SKM-1 (cell line): Measurements from ENCODE around the gene TCN2.
"Not testable (repeated sequence)": the region's sequence is repeated elsewhere in the genome, so short reads cannot be mapped to it uniquely, and the experiment has no call there.

Experiments used
- DNase-seq: peaks from one replicate; lab custom pipeline; 2025; ENCODE audit not compliant: unreplicated experiment; lab: John Stamatoyannopoulos, UW

TCN2 gene

DNA sequence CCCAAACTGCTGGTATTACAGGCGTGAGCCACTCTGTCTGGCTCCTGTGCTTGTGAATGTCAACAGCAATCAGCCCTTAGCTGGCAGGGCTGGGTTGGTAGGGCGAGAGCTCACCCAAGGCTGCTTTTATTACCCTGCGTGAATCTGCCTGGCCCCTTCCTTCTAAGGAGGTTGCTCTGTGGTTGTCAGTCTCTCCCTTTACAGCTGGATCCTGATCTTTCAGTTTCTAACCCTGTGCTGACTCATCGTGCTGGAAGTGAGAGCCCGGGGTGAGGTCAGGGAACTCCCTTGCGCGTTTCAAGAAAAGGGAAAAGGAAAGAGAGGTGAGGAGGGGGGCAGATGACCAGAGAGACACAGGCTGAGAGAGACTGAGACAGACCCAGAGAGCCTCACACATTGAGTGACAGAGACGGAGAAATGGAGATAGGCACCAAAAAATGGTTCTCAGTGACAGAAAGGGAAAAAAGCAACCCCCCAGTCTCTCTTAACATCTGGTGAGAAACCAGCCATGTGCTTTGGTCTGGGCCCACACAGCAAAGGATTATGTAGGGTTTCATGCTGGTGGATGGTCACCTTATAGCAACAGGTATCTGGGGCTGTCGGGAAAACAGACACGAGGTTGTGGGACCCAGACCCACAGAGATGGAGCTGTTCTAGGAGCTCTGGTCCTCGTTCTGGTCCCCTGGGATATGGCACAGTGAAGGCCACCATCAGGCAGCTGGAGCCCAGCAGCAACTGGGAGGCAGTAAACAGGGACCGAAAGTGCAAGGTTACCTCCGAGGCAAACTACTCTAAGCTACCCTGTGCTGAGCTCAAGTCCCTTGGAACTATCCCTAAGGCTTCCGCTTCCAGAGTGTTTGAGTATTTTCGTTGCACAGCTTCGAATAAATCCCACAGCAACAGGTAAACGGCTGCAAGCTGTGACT is 2.5 kb downstream of the TCN2 start:
- DNase-seq: peak; percentile 71

DNA sequence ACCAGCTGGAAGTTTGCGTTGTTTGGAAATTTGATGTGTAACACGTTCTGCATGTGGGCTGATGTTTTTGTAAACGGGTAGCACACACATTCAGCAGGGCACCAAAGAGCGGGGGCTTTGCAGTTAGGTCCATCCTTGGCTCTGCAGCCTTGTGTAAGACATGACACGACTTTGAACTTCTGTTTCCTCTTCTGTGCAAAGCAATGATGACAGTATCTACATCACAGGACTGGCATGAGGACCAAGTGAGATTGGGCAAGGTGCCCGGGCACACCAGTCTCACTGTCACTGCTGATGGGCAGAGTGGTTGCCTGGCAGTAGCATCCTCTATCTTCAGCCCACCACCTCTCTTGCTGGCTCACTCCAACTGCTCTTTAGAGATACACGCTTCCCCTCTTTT is 3.3 kb downstream of the TCN2 start:
- no peak for DNase-seq

DNA sequence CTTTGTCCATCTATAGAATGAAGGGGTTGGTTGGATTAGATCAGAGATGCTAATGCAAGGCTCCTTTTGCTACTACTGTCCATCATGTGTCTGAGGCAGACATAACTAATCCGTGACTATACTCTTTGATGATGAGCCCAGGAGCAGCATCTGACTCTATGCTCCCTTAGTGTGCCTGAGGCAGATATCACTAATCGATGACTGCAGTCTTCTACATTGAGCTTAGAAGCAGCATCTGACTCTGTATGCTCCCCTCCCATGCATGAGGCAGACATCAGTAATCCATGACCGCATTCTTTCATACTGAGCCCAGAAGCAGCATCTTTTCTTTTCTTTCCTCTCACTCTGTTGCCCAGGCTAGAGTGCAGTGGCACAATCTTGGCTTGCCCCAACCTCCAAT is 4.2 kb downstream of the TCN2 start:
- no peak for DNase-seq

DNA sequence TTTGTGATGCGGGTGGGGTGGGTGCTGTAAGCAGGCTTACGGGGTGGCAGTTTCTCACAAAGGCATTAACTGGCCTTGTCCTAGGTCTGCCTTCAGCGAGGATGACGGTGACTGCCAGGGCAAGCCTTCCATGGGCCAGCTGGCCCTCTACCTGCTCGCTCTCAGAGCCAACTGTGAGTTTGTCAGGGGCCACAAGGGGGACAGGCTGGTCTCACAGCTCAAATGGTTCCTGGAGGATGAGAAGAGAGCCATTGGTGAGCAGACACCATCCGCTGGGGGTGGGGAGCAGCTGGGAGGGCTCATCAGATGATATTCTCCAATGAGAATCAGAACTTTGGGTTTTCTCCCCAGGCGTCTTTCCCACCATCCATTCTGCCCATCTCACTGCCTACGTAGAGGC is 5.8 kb downstream of the TCN2 start:
- DNase-seq: no peak

DNA sequence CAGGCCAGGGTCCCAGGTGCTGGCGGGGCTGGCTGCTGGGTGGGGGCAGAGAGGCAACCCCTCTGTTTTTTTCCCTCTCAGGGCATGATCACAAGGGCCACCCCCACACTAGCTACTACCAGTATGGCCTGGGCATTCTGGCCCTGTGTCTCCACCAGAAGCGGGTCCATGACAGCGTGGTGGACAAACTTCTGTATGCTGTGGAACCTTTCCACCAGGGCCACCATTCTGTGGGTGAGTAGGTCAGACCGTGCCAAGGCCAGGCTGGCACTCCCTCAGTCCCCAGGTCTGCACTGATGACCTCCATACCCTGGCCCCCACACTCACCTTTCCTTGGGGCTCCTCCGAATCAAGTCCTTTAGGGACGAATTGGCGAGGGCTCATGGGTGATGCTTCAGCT is 7.3 kb downstream of the TCN2 start:
- no peak for DNase-seq

DNA sequence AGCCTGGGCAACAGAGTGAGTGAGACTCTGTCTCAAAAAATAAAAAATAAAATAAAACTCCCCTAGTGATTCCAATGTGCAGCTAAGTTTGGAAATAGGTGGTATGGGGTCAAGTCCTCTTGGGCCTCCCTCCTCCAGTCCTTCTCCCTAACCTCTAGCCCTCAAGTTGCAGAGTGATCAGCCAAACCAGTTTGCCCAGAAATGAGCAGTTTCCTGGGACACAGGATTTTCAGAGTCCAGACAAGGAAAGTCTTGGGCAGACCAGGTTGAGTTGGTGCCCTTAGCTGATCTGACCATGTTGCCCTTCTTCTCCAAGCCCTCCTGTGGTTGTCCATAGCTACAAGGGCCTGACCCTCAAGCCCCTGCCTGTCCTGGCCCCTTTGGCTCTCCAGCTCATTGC is 7.9 kb downstream of the TCN2 start:
- no peak for DNase-seq

DNA sequence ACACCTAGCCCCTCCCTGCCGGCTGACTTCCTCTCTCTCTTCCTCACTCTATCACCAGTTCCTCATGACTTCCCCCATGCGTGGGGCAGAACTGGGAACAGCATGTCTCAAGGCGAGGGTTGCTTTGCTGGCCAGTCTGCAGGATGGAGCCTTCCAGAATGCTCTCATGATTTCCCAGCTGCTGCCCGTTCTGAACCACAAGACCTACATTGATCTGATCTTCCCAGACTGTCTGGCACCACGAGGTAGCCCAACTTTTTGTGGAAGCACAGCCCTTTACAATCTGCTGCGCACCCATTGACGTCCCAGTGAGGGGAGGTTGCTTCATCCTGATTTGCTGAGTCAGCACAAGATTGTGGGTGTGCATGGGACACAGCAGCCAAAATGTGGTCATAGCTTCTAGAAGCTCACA is 8.6 kb downstream of the TCN2 start:
- no peak for DNase-seq

DNA sequence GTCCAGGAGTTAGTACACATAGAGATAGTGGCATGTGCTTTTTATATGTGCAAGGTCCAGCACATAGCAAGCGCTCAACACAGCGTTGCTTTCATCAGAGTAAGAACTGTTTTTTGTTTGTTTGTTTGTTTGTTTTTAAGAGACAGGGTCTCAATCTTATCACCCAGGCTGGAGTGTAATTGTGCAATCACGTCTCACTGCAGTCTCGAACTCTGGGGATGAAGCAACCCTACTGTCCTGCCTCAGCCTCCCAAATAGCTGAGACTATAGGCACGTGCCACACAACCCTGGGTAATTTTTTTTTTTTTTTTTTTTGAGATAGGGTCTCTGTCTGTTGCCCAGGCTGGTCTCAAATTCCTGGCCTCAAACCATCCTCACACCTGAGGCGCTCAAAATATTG is 10.8 kb downstream of the TCN2 start:
- DNase-seq: no peak

DNA sequence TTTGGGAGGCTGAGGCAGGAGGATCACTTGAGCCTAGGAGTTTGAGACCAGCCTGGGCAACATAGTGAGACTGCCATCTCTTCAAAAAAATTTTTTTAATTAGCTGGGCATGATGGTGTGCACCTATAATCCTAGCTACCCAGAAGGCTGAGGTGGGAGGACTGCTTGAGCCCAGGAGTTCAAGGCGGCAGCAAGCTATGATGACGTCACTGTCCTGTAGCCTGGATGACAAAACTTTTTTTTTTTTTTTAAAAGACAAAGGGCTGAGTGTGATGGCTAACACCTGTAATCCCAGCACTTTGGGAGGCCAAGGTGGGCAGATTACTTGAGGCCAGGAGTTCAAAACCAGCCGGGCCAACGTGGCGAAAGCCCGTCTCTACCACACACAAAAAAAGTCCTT is 12.9 kb downstream of the TCN2 start:
- not testable (repeated sequence) for DNase-seq

DNA sequence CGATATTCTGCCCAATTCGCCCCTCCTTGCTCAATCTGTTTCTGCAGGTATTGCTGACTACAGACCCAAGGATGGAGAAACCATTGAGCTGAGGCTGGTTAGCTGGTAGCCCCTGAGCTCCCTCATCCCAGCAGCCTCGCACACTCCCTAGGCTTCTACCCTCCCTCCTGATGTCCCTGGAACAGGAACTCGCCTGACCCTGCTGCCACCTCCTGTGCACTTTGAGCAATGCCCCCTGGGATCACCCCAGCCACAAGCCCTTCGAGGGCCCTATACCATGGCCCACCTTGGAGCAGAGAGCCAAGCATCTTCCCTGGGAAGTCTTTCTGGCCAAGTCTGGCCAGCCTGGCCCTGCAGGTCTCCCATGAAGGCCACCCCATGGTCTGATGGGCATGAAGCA is 19.4 kb downstream of the TCN2 start:
- DNase-seq: no peak

DNA sequence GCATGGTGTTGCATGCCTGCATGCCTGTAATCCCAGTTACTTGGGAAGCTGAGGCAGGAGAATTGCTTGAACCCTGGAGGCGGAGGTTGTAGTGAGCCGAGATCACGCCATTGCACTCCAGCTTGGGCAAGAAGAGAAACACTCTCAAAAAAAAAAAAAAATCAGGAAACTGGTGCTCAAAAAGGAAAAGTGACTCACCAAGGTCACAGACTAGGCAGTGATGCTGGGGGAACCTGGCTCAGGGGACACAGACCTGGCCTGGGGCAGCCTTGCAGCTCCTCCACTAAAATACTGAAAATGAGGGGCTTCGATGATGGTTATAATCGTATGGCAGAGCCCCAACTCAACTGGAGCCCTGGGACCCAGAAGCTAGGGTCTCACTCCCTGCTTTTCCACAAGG is 20.5 kb downstream of the TCN2 start:
- DNase-seq: no peak

DNA sequence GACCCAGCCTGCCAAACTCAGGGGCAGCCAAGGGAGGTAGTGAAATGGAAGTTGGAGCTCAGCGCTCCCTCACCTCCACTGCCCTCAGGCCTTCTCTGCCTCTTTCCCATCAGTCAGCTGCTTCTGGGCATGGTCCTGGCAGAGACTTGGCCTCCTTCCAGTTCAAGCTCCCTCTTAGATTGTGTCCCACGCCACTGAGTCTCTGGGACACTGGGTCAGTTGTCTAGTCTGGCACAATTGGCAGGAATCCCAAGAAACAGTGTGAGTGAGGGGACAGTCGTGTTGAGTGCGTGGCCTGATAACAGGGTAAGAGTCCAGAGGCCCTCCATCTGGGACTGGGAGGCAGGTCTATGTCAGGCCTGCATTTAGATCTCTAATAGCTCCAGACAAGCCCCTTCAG is 21.5 kb downstream of the TCN2 start:
- no peak for DNase-seq

DNA sequence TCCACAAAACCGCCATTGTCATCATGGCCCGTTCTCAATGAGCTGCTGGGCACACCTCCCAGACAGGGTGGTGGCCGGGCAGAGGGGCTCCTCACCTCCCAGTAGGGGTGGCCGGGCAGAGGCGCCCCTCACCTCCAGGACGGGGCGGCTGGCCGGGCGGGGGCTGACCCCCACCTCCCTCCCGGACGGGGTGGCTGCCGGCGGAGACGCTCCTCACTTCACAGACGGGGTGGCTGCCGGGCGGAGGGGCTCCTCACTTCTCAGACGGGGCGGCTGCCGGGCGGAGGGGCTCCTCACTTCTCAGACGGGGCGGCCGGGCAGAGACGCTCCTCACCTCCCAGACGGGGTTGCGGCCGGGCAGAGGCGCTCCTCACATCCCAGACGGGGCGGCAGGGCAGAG is 24.5 kb downstream of the TCN2 start:
- DNase-seq: not testable (repeated sequence)

DNA sequence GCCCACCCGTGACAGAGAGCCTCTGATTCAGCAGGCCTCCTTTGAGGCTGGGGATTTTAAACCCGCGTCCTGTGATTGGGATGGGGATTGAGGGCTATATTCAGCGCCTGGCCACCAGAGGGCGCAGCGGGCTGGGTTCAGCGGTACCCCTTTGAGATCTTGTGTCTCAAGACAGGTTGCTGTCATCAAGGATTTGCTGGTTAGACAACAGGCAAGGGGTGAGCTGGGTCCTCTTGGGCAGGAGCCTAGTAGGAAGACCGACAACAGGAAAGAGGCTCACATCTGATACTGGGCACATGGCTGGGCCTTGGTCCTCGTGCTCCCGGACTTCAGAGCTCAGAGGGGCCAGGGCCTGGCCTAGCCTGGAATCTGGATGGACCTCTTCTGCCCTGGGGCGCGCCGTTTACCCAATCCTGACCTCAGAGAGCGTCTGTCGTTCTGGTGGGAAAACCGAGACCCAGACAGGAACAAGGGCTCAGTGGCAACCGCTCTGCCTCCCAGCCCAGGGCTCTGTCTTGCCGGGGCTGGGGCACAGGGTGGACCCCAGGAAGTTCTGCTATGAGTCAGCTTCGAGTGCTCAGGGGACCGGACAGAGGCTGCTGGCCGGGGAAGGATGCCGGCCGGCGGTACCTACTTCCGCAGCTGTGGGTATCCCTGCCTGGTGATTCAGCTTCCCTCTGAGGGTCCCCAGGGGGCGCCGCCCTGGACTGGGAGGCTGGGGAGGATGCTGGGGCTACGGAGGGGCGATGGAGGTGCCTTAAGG is 27.7 kb downstream of the TCN2 start:
- DNase-seq: peak; percentile 83

DNA sequence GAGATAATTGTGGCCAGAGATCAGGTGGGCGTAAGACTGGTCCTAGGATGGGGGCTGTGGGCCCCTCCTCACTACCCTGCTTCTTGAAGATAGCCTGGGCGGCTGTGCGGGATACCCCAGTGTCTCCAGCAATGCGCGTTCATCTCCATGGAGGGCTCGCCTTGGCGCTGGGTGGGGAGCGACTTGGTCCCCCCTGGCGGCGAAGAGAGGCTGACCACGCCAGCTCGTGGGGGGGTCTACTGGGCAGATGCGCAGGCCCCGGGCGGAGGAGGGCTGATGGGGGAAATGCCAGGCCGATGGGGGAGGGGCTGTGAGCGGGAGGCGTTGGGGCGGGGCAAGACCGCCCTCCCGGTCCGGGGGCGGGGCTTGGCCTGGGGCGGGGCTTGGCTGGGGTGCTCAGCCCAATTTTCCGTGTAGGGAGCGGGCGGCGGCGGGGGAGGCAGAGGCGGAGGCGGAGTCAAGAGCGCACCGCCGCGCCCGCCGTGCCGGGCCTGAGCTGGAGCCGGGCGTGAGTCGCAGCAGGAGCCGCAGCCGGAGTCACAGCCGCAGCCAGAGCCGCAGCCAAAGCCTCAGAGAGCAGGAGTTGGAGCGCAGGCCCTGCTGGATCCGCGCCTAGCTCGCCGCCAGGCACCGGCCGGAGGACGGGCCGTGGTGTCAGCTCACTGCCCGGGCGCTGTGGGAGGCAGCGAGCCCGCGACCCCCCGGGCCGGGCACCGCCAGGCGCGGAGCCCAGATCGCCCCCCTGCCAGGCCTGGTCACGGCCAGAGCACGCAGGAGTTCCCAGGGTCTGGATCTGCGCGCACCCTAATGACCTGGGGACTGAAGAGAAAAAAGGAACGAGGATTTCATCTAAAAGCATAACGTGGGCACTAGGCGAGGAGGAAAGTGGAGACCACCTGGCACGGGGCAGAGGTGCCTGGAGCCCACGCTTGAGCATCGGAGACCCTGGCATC is 28.6 kb downstream of the TCN2 start, which contains the start of gene SLC35E4:
Gene SLC35E4 (plus strand): TSS at position 509 of the 953 bp plus-strand sequence. CDS start 670 bp downstream, outside the sequence.
- DNase-seq: peak; percentile 78

DNA sequence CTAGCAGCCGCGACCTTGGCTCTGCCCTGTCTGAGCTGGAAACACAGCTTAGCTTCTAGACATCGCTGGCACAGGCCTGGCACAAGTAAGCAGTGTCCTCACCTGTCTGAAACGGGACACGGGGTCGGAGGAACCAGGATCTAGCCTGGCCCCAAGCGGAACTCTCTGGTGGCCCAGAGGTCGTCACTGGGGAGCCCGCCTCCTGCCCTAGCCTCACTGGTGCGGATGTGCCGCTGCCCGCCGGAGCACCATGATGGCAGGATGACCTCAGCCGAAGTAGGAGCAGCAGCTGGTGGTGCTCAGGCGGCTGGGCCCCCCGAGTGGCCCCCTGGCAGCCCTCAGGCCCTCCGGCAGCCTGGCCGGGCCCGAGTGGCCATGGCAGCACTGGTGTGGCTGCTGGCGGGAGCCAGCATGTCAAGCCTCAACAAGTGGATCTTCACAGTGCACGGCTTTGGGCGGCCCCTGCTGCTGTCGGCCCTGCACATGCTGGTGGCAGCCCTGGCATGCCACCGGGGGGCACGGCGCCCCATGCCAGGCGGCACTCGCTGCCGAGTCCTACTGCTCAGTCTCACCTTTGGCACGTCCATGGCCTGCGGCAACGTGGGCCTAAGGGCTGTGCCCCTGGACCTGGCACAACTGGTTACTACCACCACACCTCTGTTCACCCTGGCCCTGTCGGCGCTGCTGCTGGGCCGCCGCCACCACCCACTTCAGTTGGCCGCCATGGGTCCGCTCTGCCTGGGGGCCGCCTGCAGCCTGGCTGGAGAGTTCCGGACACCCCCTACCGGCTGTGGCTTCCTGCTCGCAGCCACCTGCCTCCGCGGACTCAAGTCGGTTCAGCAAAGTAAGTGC is 29.5 kb downstream of the TCN2 start:
- no peak for DNase-seq

DNA sequence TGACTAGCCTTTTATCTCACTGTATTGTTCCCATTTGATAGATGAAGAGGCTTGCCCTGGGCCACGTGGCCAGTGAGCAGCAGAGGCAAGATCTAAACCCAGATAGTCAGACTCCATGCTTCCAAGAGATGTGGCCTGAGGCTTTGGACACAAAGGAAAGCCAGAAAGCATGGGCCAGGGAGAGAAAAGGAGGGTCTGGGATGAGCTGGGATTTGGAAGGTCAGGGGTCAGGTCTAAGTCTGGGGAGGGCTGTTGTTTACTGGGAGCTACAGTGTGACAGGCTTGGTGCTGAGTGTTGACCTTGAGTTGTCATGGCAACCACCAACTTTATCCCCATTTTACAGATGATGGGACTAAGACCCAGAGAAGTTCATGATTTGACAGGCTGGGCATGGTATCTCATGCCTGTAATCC is 30.7 kb downstream of the TCN2 start:
- no peak for DNase-seq

DNA sequence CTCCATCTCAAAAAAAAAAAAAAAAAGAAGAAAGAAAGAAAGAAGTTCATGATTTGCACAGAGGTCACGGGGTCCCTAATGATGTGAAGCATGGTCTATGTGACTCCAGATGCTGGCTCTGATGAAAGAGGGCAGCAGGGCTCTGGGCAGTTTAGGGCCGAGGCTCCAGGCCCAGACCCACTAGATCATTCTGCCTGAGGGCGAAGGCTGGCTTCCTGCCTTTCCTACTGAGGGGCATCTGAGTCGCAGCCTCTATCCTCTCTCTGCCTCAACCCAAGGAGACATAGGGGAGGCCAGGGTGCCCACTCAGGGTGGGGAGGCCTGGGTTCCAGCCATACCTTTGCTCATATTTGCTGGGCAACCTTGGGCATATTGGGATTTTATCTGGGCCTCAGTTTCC is 33.4 kb downstream of the TCN2 start:
- DNase-seq: no peak

DNA sequence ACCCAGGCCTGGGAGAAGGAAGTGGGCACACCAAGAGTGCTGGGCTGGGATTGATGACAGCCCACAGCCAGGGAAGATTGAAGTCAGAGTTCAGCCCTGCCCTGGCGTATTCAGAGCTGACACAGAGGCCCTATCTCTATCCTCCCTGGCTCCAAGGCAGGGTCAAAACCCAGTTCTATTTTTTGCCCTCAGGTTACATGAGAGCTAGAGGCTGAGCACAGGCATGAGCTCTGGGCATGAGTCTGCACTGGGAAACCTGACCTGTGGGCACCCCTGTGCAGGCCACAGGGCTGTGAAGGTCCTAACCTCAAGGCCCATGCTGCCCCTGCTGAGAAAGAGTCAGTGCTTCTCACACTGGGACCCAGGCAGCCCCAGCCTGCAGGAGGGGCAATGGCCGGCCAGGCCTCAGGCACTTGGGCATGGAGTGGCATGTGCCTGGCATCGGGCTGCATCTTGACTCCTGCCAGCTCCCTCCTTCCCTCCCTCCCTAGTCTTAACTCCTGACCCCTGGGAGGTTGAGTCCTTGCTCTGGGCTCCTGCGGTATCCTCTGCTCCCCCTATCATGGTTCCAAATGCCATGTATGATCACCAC is 34.0 kb downstream of the TCN2 start:
- DNase-seq: no peak
